ENCODE measurements around the gene ZDHHC14. TPM values are rescaled to one million over a fixed set of nuclear protein-coding genes. Genes with fewer than 3 reads are reported as not detected.

The ZDHHC14 gene
- total and polyA plus RNA-seq, 8 donors = 8.2 to 33.2 (median 25.8) TPM

DNA sequence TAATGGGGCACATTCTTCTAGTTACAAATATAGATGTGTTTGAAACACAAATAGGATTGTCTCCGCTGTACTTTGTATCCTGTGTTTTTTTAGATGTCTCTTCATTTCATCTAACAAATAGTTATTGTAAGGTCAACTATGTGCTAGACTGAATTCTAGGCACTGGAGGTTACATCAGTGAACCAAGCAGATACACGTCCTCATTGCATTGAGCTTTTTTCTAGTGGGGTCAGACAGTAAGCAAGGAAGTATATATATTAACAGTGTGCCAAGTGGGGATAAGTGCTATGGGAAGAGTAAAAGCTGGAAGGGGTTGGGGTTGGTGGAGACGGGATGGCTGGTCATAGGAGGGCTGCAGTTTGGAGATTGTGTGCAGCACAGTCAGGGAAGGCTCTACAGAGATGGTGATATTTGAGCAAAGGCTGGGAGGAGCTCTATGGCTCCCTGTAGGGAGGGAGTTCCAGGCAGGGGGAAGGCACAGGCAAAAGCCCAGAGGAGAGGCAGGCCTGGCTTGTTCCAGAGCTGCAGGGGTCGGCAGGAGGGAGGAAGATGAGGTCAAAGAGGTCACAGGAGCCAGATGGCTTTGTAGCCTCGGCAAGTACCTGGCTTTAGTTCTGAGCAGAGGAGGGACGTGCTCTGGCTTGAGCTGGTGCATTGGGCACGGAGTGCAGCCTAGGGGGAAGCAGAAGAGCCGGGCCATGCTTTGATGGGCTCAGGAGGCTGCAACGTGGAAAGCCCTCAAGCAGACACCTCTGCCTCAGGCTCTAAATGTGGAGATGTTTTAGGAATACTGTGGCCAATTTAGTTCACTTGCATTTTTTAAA lies 152.3 kb downstream of the ZDHHC14 start:
- ATAC-seq (peak; percentile 38), DNase-seq (peak in 2 of 4 donors; percentile 91 to 94)
- H3K9me3 ChIP-seq = no peaks in the 10 kb centered on the region
- H3K4me1 ChIP-seq = peaks cover 15 to 20% of the 10 kb centered on the region in 2 donors
- H3K36me3 ChIP-seq = no peaks in the 10 kb centered on the region
- H3K27ac ChIP-seq = no peak overlapping the region
- H3K27me3 ChIP-seq = no peaks in the 10 kb centered on the region
- intact Hi-C loops (cut with DNase I) = no loop called here
- TF ChIP-seq, protein P1, sequence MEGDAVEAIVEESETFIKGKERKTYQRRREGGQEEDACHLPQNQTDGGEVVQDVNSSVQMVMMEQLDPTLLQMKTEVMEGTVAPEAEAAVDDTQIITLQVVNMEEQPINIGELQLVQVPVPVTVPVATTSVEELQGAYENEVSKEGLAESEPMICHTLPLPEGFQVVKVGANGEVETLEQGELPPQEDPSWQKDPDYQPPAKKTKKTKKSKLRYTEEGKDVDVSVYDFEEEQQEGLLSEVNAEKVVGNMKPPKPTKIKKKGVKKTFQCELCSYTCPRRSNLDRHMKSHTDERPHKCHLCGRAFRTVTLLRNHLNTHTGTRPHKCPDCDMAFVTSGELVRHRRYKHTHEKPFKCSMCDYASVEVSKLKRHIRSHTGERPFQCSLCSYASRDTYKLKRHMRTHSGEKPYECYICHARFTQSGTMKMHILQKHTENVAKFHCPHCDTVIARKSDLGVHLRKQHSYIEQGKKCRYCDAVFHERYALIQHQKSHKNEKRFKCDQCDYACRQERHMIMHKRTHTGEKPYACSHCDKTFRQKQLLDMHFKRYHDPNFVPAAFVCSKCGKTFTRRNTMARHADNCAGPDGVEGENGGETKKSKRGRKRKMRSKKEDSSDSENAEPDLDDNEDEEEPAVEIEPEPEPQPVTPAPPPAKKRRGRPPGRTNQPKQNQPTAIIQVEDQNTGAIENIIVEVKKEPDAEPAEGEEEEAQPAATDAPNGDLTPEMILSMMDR (IDR thresholded peaks at IDR 0.05) = no peak
- no peak overlapping the region for H3K4me3 ChIP-seq

DNA sequence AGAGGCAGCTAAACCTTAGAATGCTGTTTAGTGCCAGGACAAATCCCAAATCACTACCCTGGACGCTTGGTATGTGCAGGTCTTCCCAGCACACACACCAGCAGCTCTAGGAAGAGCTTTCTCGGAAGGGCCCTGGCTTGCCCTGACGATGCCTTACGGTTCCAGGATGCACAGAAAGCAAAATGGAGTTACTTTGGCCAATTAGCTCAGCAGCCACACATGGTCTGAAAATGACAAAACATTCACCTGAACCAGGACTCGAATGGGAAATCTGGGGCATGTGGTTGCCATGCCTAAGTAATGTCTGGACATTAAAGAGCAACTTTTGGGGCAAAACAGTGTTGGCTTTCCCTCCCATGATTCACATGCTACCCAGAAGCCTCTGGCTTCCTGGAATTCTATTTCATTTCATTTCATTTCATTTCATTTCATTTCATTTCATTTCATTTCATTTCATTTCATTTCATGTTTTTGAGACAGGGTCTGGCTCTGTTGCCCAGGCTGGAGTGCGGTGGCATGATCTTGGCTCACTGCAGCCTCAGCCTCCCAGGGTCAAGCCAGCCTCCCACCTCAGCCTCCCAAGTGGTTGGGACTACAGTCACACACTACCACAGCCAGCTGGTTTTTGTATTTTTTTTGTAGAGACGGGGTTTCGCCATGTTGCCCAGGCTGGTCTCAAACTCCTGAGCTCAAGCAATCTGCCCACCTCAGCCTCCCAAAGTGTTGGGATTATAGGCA lies 153.3 kb downstream of the ZDHHC14 start:
- TF ChIP-seq, protein P1 (IDR thresholded peaks at IDR 0.05) = no peak
- Histone ChIP-seq H3K27me3 (no peaks in the 10 kb centered on the region), H3K36me3 (no peaks in the 10 kb centered on the region), H3K4me1 (peaks cover 15 to 31% of the 10 kb centered on the region in 2 donors), H3K4me3 (no peak overlapping the region), H3K27ac (no peak overlapping the region), H3K9me3 (no peaks in the 10 kb centered on the region)
- ATAC-seq (no peak), DNase-seq (no peak)
- intact Hi-C loops (cut with DNase I) = no loop called here

DNA sequence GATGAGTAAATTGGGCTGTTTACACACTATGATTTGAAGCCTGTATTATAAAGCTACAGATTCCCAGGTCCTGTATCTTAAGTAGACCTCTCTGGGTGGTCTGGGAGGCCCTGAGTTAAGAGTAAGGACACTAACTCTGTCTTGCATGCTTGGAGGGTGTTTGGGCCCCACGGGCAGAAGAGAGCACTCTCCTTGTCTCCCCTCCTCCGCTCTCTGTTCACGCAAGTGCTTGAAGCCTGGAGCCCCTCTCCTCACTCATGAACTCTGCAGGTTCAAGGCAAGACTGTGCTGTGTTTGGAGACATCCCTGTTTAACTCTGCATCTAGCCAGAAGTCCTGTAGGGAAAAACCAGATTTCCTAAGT lies 154.0 kb downstream of the ZDHHC14 start:
- intact Hi-C loops (cut with DNase I) = no loop called here
- Histone ChIP-seq H3K9me3 (no peaks in the 10 kb centered on the region), H3K4me3 (no peak overlapping the region), H3K27me3 (no peaks in the 10 kb centered on the region), H3K27ac (peak overlapping the region; percentile 58), H3K4me1 (peaks cover 15 to 32% of the 10 kb centered on the region in 2 donors), H3K36me3 (no peaks in the 10 kb centered on the region)
- ATAC-seq = no peak
- TF ChIP-seq, protein P1 (IDR thresholded peaks at IDR 0.05) = no peak
- no peak for DNase-seq

DNA sequence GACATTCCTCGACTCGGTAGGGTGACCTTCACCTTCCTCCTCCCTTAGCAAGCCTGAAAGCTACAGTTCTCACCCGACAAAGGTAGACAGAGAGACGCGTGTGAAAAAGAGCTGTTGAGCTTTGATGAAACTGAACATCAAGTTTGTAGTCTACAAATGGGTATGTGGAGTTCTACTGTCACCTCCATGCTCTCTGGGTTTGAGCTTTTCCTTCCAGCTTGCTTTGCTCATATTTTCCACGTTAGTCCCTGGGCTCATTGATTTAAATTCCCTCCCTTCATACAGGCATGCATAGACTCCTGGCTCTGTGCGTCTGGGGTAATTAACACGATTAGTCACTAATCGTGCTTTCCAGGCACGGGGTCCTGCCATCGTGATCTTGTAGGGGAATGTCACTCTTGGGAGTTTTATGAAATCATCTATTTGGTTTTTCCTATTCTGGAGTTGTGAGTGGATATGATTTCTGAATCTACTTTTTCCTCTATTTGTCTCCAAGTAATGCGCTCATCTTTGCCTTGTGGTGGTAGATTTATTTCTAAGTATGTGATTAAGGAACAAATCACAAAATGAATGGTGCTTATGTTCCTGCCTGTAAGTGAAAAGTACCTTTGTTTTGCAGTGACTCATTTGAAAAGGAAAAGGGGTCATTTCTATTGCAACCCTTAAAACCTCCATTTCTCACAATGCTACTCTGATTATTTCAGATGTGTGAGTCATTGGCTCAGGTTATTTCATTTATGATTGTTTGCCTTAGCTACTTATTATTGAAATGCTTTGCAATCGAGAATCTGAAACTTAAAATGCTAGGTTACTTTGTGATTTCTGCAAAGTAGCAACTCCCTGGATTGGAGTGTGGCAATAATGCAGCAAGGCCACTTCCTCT lies 154.6 kb downstream of the ZDHHC14 start:
- no peaks in the 10 kb centered on the region for H3K9me3 ChIP-seq
- H3K27me3 ChIP-seq = no peaks in the 10 kb centered on the region
- peaks cover 15 to 32% of the 10 kb centered on the region in 2 donors for H3K4me1 ChIP-seq
- intact Hi-C loops (cut with DNase I) = no loop called here
- ATAC-seq (peak; percentile 21), DNase-seq (no peak)
- no peak overlapping the region for H3K4me3 ChIP-seq
- no peaks in the 10 kb centered on the region for H3K36me3 ChIP-seq
- H3K27ac ChIP-seq = peak overlapping the region; percentile 58
- TF ChIP-seq, protein P1 (IDR thresholded peaks at IDR 0.05) = no peak

Data from left lung (tissue), 10 donors.